ENCODE results near the gene COTL1. TPM values are rescaled to one million over a fixed set of nuclear protein-coding genes. Genes with fewer than 3 reads are reported as not detected.

Gene COTL1
- polyA plus RNA-seq, 1 of the 3 experiments (the other 2 are of a cell fraction): 91.6 TPM

GRCh38 chr16:84563064-84563715, 54.7 kb downstream of the COTL1 start:
- Histone ChIP-seq H3K36me3 (replicated peaks in 1 of 2; ENCODE audit: control insufficient read depth in 1 of 2, insufficient read depth in 2 of 2, low read length in 1 of 2) (peaks cover 10% of the 10 kb centered on the region in 2 experiments), H4K20me1 (ENCODE audit: insufficient read depth) (no peaks in the 10 kb centered on the region), H3K4me1 (ENCODE audit: control insufficient read depth in 1 of 2, insufficient read depth in 2 of 2, low read depth in 1 of 2, low read length in 1 of 2) (no peaks in the 10 kb centered on the region), H3K27me3 (ENCODE audit: insufficient read depth) (no peaks in the 10 kb centered on the region), H3K27ac (ENCODE audit: low read depth in 2 of 2, low read length in 1 of 2) (no peak overlapping the region), H3K79me2 (ENCODE audit: insufficient read depth) (peaks cover 5% of the 10 kb centered on the region; the same call in 1 of the 2 replicates), H3K9ac (no peak overlapping the region), H3F3A (replicated peaks; ENCODE audit: insufficient read depth) (no peaks in the 10 kb centered on the region), H3K4me3 (ENCODE audit: low read depth in 2 of 2, low read length in 1 of 2) (no peak overlapping the region), H2AFZ (ENCODE audit: low read depth) (no peak overlapping the region), H3K4me2 (no peak overlapping the region), H3K9me2 (no peaks in the 10 kb centered on the region), H3K9me3 (no peaks in the 10 kb centered on the region)
- WGBS (ENCODE audit: low lambda C conversion rate): 87% methylated on average over 7 of the region's 7 CpGs
- TF ChIP-seq GABPA (IDR thresholded peaks at IDR 0.05; ENCODE audit: low read depth) (no peak), NFIC (IDR thresholded peaks at IDR 0.05; ENCODE audit: borderline replicate concordance) (no peak), FOXM1 (IDR thresholded peaks at IDR 0.05; ENCODE audit: low read depth) (no peak), TCF12 (IDR thresholded peaks at IDR 0.05) (no peak), EZH2phosphoT487 (IDR thresholded peaks at IDR 0.05; ENCODE audit: borderline replicate concordance, low read depth) (no peak), CTCF (IDR thresholded peaks at IDR 0.05) (no peak)
- TF ChIP-seq, protein P1, sequence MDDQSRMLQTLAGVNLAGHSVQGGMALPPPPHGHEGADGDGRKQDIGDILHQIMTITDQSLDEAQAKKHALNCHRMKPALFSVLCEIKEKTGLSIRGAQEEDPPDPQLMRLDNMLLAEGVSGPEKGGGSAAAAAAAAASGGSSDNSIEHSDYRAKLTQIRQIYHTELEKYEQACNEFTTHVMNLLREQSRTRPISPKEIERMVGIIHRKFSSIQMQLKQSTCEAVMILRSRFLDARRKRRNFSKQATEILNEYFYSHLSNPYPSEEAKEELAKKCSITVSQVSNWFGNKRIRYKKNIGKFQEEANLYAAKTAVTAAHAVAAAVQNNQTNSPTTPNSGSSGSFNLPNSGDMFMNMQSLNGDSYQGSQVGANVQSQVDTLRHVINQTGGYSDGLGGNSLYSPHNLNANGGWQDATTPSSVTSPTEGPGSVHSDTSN (IDR thresholded peaks at IDR 0.05): no peak
- TF ChIP-seq, protein P2, sequence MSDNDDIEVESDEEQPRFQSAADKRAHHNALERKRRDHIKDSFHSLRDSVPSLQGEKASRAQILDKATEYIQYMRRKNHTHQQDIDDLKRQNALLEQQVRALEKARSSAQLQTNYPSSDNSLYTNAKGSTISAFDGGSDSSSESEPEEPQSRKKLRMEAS (IDR thresholded peaks at IDR 0.05; ENCODE audit: low read depth): no peak
- TF ChIP-seq, protein P3, sequence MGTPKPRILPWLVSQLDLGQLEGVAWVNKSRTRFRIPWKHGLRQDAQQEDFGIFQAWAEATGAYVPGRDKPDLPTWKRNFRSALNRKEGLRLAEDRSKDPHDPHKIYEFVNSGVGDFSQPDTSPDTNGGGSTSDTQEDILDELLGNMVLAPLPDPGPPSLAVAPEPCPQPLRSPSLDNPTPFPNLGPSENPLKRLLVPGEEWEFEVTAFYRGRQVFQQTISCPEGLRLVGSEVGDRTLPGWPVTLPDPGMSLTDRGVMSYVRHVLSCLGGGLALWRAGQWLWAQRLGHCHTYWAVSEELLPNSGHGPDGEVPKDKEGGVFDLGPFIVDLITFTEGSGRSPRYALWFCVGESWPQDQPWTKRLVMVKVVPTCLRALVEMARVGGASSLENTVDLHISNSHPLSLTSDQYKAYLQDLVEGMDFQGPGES (IDR thresholded peaks at IDR 0.05; ENCODE audit: low read depth, low read length): no peak
- POLR2A ChIA-PET: no interaction called here
- CTCF ChIA-PET: interaction anchor here (1.1 to 1.2 kb wide), 2 partner anchors 9 to 52 kb away, joined by 3 to 5 read pairs; no protein-coding TSS in a partner anchor
- no peak for DNase-seq

GRCh38 chr16:84562174-84562815, 55.6 kb downstream of the COTL1 start:
- H3K36me3 ChIP-seq (replicated peaks in 1 of 2; ENCODE audit: control insufficient read depth in 1 of 2, insufficient read depth in 2 of 2, low read length in 1 of 2): peaks cover 10% of the 10 kb centered on the region in 2 experiments

More at GRCh38 chr16:84562174-84562815, 55.6 kb downstream of the COTL1 start:
- ChIA-PET POLR2A (no interaction called here), CTCF (interaction anchor here (1.4 kb wide), 1 partner anchor 163 kb away, joined by 5 read pairs; no protein-coding TSS in a partner anchor)
- H3K27ac ChIP-seq (ENCODE audit: low read depth in 2 of 2, low read length in 1 of 2): no peak overlapping the region
- no peaks in the 10 kb centered on the region for H4K20me1 ChIP-seq (ENCODE audit: insufficient read depth)
- no peak for DNase-seq
- no peak overlapping the region for H3K4me3 ChIP-seq (ENCODE audit: low read depth in 2 of 2, low read length in 1 of 2)
- H3K79me2 ChIP-seq (ENCODE audit: insufficient read depth): no peaks in the 10 kb centered on the region
- no peaks in the 10 kb centered on the region for H3K27me3 ChIP-seq (ENCODE audit: insufficient read depth)
- peaks cover 6% of the 10 kb centered on the region for H3F3A ChIP-seq (replicated peaks; ENCODE audit: insufficient read depth)
- no peak overlapping the region for H3K4me2 ChIP-seq
- H3K9me3 ChIP-seq: no peaks in the 10 kb centered on the region
- no peak overlapping the region for H3K9ac ChIP-seq
- H2AFZ ChIP-seq (ENCODE audit: low read depth): no peak overlapping the region
- no peaks in the 10 kb centered on the region for H3K9me2 ChIP-seq
- H3K4me1 ChIP-seq (ENCODE audit: control insufficient read depth in 1 of 2, insufficient read depth in 2 of 2, low read depth in 1 of 2, low read length in 1 of 2): no peaks in the 10 kb centered on the region
- 87% methylated on average over 14 of the region's 16 CpGs for WGBS (ENCODE audit: low lambda C conversion rate)
- TF ChIP-seq RCOR1 (IDR thresholded peaks at IDR 0.05; ENCODE audit: low read length) (no peak), NFIC (IDR thresholded peaks at IDR 0.05; ENCODE audit: borderline replicate concordance) (no peak), GABPA (IDR thresholded peaks at IDR 0.05; ENCODE audit: low read depth) (no peak), FOXM1 (IDR thresholded peaks at IDR 0.05; ENCODE audit: low read depth) (no peak), TEAD4 (IDR thresholded peaks at IDR 0.05; ENCODE audit: borderline replicate concordance, insufficient read depth) (no peak), TAF1 (IDR thresholded peaks at IDR 0.05; ENCODE audit: borderline replicate concordance, low read depth, low read length) (no peak)
- TF ChIP-seq, protein P1 (IDR thresholded peaks at IDR 0.05): no peak
- TF ChIP-seq, protein P4, sequence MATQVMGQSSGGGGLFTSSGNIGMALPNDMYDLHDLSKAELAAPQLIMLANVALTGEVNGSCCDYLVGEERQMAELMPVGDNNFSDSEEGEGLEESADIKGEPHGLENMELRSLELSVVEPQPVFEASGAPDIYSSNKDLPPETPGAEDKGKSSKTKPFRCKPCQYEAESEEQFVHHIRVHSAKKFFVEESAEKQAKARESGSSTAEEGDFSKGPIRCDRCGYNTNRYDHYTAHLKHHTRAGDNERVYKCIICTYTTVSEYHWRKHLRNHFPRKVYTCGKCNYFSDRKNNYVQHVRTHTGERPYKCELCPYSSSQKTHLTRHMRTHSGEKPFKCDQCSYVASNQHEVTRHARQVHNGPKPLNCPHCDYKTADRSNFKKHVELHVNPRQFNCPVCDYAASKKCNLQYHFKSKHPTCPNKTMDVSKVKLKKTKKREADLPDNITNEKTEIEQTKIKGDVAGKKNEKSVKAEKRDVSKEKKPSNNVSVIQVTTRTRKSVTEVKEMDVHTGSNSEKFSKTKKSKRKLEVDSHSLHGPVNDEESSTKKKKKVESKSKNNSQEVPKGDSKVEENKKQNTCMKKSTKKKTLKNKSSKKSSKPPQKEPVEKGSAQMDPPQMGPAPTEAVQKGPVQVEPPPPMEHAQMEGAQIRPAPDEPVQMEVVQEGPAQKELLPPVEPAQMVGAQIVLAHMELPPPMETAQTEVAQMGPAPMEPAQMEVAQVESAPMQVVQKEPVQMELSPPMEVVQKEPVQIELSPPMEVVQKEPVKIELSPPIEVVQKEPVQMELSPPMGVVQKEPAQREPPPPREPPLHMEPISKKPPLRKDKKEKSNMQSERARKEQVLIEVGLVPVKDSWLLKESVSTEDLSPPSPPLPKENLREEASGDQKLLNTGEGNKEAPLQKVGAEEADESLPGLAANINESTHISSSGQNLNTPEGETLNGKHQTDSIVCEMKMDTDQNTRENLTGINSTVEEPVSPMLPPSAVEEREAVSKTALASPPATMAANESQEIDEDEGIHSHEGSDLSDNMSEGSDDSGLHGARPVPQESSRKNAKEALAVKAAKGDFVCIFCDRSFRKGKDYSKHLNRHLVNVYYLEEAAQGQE (IDR thresholded peaks at IDR 0.05; ENCODE audit: low read depth, low read length): no peak
- TF ChIP-seq, protein P3 (IDR thresholded peaks at IDR 0.05; ENCODE audit: low read depth, low read length): no peak

Measured in SK-N-SH (cell line).